Measurements from ENCODE around the gene SPTBN1. TPM values are rescaled to one million over a fixed set of nuclear protein-coding genes. Genes with fewer than 3 reads are reported as not detected.

SPTBN1 gene
- total and polyA plus RNA-seq, 2 experiments from 2014 or later, result 58.1 to 204 TPM

- TF ChIP-seq, protein P1, sequence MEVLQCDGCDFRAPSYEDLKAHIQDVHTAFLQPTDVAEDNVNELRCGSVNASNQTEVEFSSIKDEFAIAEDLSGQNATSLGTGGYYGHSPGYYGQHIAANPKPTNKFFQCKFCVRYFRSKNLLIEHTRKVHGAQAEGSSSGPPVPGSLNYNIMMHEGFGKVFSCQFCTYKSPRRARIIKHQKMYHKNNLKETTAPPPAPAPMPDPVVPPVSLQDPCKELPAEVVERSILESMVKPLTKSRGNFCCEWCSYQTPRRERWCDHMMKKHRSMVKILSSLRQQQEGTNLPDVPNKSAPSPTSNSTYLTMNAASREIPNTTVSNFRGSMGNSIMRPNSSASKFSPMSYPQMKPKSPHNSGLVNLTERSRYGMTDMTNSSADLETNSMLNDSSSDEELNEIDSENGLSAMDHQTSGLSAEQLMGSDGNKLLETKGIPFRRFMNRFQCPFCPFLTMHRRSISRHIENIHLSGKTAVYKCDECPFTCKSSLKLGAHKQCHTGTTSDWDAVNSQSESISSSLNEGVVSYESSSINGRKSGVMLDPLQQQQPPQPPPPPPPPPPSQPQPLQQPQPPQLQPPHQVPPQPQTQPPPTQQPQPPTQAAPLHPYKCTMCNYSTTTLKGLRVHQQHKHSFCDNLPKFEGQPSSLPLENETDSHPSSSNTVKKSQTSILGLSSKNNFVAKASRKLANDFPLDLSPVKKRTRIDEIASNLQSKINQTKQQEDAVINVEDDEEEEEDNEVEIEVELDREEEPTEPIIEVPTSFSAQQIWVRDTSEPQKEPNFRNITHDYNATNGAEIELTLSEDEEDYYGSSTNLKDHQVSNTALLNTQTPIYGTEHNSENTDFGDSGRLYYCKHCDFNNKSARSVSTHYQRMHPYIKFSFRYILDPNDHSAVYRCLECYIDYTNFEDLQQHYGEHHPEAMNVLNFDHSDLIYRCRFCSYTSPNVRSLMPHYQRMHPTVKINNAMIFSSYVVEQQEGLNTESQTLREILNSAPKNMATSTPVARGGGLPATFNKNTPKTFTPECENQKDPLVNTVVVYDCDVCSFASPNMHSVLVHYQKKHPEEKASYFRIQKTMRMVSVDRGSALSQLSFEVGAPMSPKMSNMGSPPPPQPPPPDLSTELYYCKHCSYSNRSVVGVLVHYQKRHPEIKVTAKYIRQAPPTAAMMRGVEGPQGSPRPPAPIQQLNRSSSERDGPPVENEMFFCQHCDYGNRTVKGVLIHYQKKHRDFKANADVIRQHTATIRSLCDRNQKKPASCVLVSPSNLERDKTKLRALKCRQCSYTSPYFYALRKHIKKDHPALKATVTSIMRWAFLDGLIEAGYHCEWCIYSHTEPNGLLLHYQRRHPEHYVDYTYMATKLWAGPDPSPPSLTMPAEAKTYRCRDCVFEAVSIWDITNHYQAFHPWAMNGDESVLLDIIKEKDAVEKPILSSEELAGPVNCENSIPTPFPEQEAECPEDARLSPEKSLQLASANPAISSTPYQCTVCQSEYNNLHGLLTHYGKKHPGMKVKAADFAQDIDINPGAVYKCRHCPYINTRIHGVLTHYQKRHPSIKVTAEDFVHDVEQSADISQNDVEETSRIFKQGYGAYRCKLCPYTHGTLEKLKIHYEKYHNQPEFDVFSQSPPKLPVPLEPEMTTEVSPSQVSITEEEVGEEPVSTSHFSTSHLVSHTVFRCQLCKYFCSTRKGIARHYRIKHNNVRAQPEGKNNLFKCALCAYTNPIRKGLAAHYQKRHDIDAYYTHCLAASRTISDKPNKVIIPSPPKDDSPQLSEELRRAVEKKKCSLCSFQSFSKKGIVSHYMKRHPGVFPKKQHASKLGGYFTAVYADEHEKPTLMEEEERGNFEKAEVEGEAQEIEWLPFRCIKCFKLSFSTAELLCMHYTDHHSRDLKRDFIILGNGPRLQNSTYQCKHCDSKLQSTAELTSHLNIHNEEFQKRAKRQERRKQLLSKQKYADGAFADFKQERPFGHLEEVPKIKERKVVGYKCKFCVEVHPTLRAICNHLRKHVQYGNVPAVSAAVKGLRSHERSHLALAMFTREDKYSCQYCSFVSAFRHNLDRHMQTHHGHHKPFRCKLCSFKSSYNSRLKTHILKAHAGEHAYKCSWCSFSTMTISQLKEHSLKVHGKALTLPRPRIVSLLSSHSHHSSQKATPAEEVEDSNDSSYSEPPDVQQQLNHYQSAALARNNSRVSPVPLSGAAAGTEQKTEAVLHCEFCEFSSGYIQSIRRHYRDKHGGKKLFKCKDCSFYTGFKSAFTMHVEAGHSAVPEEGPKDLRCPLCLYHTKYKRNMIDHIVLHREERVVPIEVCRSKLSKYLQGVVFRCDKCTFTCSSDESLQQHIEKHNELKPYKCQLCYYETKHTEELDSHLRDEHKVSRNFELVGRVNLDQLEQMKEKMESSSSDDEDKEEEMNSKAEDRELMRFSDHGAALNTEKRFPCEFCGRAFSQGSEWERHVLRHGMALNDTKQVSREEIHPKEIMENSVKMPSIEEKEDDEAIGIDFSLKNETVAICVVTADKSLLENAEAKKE (CRISPR knock-in tag; IDR thresholded peaks at IDR 0.05), result no peak
- TF ChIP-seq JUNB (IDR thresholded peaks at IDR 0.05; ENCODE audit: unreplicated experiment), result no peak
- TF ChIP-seq NANOG (IDR thresholded peaks at IDR 0.05; ENCODE audit: borderline replicate concordance), result no peak
- TF ChIP-seq ETS1 (IDR thresholded peaks at IDR 0.05), result no peak
- TF ChIP-seq EZH2phosphoT487 (IDR thresholded peaks at IDR 0.05; ENCODE audit: unreplicated experiment), result no peak
- no peak for TF ChIP-seq POLR2AphosphoS5 (IDR thresholded peaks at IDR 0.05; ENCODE audit: low read depth)
- no peak for TF ChIP-seq ZNF331 (CRISPR knock-in tag; IDR thresholded peaks at IDR 0.05; ENCODE audit: low read depth)
- TF ChIP-seq, protein P2, sequence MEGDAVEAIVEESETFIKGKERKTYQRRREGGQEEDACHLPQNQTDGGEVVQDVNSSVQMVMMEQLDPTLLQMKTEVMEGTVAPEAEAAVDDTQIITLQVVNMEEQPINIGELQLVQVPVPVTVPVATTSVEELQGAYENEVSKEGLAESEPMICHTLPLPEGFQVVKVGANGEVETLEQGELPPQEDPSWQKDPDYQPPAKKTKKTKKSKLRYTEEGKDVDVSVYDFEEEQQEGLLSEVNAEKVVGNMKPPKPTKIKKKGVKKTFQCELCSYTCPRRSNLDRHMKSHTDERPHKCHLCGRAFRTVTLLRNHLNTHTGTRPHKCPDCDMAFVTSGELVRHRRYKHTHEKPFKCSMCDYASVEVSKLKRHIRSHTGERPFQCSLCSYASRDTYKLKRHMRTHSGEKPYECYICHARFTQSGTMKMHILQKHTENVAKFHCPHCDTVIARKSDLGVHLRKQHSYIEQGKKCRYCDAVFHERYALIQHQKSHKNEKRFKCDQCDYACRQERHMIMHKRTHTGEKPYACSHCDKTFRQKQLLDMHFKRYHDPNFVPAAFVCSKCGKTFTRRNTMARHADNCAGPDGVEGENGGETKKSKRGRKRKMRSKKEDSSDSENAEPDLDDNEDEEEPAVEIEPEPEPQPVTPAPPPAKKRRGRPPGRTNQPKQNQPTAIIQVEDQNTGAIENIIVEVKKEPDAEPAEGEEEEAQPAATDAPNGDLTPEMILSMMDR (conservative IDR thresholded peaks at IDR 0.05; ENCODE audit: low read depth in 2 of 2), result no peak
- TF ChIP-seq EZH2 (IDR thresholded peaks at IDR 0.05; ENCODE audit: low read depth, unreplicated experiment), result no peak
Observed at GRCh38 chr2:54504866-54505265, 48.7 kb downstream of the SPTBN1 start (continued).

Data from GM23338 (cell line).